Neural cell (in vitro differentiated cells): ENCODE measurements around the gene FIGNL2. TPM values are rescaled to one million over a fixed set of nuclear protein-coding genes. Genes with fewer than 3 reads are reported as not detected.

ENCODE experiments used
- H2AFZ ChIP-seq: fragments of 200-600, 300-800 bp; sonication (generic), shearing (Covaris generic); 2 replicates; pipeline ENCODE4 v1.6.0; 2014; ENCODE audit warnings: low read depth, mild to moderate bottlenecking, antibody characterized with exemption, low read length, moderate library complexity
- H3F3A ChIP-seq: fragments of 200-600 bp; shearing (Covaris generic); 2 replicates; pipeline ENCODE4 v1.6.1; 2016; ENCODE audit warnings: mild to moderate bottlenecking, moderate library complexity, mixed read lengths, antibody characterized with exemption, low read length; ENCODE audit not compliant: insufficient read depth, poor library complexity, severe bottlenecking
- H3K27ac ChIP-seq: fragments of 200-600, 300-800 bp; sonication (generic), shearing (Covaris generic); 2 replicates; pipeline ENCODE4 v1.5.1; 2014; ENCODE audit warnings: mild to moderate bottlenecking, low read length, moderate library complexity
- H3K27me3 ChIP-seq: fragments of 300-800, 200-600 bp; sonication (generic), shearing (Covaris generic); 2 replicates; pipeline ENCODE4 v1.6.0; 2014; ENCODE audit warnings: mild to moderate bottlenecking, low read depth, low read length, moderate library complexity; ENCODE audit not compliant: insufficient read depth
- H3K36me3 ChIP-seq: fragments of 300-800, 200-600 bp; sonication (generic), shearing (Covaris generic); 2 replicates; pipeline ENCODE4 v1.5.1; 2014; ENCODE audit warnings: mild to moderate bottlenecking, antibody characterized with exemption, low read length, moderate library complexity; ENCODE audit not compliant: insufficient read depth
- H3K4me2 ChIP-seq: fragments of 300-800, 200-600 bp; sonication (generic), shearing (Covaris generic); 2 replicates; pipeline ENCODE4 v1.6.0; 2014; ENCODE audit warnings: mild to moderate bottlenecking, low read length
- H3K4me3 ChIP-seq: fragments of 300-800, 200-600 bp; sonication (generic), shearing (Covaris generic); 2 replicates; pipeline ENCODE4 v1.5.1; 2014; ENCODE audit warnings: mild to moderate bottlenecking, low read length, moderate library complexity
- H3K79me2 ChIP-seq: fragments of 200-600 bp; shearing (Covaris generic); replicated peaks from 2 replicates; pipeline ENCODE4 v1.6.0; 2014; ENCODE audit warnings: mild to moderate bottlenecking, low read length, moderate library complexity; ENCODE audit not compliant: insufficient read depth
- H3K9ac ChIP-seq: fragments of 300-800, 200-600 bp; sonication (generic), shearing (Covaris generic); 2 replicates; pipeline ENCODE4 v1.6.1; 2016; ENCODE audit warnings: mild to moderate bottlenecking, low read length, mixed read lengths
- H3K9me2 ChIP-seq: fragments of 200-600 bp; shearing (Covaris generic); 2 replicates; pipeline ENCODE4 v1.6.1; 2016; ENCODE audit warnings: mild to moderate bottlenecking, low read length, mixed read lengths; ENCODE audit not compliant: insufficient read depth
- H3K9me3 ChIP-seq: fragments of 200-600, 300-800 bp; sonication (generic), shearing (Covaris generic); 2 replicates; pipeline ENCODE4 v1.6.1; 2016; ENCODE audit warnings: mild to moderate bottlenecking, mixed run types, low read length, moderate library complexity, mixed read lengths
- H4K20me1 ChIP-seq: fragments of 200-600 bp; shearing (Covaris generic); 2 replicates; pipeline ENCODE4 v1.6.1; 2016; ENCODE audit warnings: mild to moderate bottlenecking, mixed run types; ENCODE audit not compliant: insufficient read depth
- EP300 ChIP-seq: fragments of 450-650 bp; conservative IDR thresholded peaks from 2 replicates; pipeline ENCODE4 v1.6.1; 2014; ENCODE audit warnings: antibody characterized with exemption, mild to moderate bottlenecking, moderate library complexity; ENCODE audit not compliant: poor library complexity, severe bottlenecking
- EZH2 ChIP-seq: fragments of 200-600, 300-800 bp; shearing (Covaris generic), sonication (generic); IDR thresholded peaks from 2 replicates; pipeline ENCODE4 v1.6.1; 2014; ENCODE audit warnings: antibody characterized with exemption, low read length, borderline replicate concordance, mild to moderate bottlenecking; ENCODE audit not compliant: insufficient read depth, poor library complexity, severe bottlenecking
- MXI1 ChIP-seq: fragments of 450-650 bp; conservative IDR thresholded peaks from 2 replicates; pipeline ENCODE4 v1.6.1; 2014; ENCODE audit warnings: antibody characterized with exemption, mild to moderate bottlenecking; ENCODE audit not compliant: poor library complexity, severe bottlenecking
- POLR2AphosphoS5 ChIP-seq: IDR thresholded peaks from 2 replicates; pipeline ENCODE4 v1.6.1; 2012
- RAD21 ChIP-seq: fragments of 450-650 bp; conservative IDR thresholded peaks from 2 replicates; pipeline ENCODE4 v1.6.1; 2014; ENCODE audit warnings: antibody characterized with exemption, mild to moderate bottlenecking, moderate library complexity
- REST ChIP-seq: IDR thresholded peaks from 2 replicates; pipeline ENCODE4 v1.6.1; 2012; ENCODE audit warnings: borderline replicate concordance
- SMC3 ChIP-seq: fragments of 450-650 bp; conservative IDR thresholded peaks from 2 replicates; pipeline ENCODE4 v1.6.1; 2014; ENCODE audit warnings: antibody characterized with exemption, mild to moderate bottlenecking, moderate library complexity; ENCODE audit not compliant: poor library complexity
- TAF1 ChIP-seq: IDR thresholded peaks from 2 replicates; pipeline ENCODE4 v1.6.1; 2012; ENCODE audit warnings: low read depth
- polyA plus RNA-seq: library from polyadenylated mRNA; depleted of rRNA; stranded (reverse); fragments of >200 nt; gene quantifications from 2 replicates; pipeline ENCODE4 v1.2.3, GENCODE V29; 2014
- TF ChIP-seq, protein P1 (sequence below): fragments of 450-650 bp; IDR thresholded peaks from 2 replicates; pipeline ENCODE4 v1.5.1; 2014; ENCODE audit warnings: antibody characterized with exemption, mild to moderate bottlenecking, moderate library complexity; ENCODE audit not compliant: poor library complexity, severe bottlenecking

The FIGNL2 gene
- polyA plus RNA-seq, 1 donor from 2014 or later, result 0.21 TPM

GRCh38 chr12:51864833-51865670 lies 16.5 kb upstream of the FIGNL2 start:
- H3K4me2 ChIP-seq, result peak overlapping the region; percentile 11

More at GRCh38 chr12:51864833-51865670, 16.5 kb upstream of the FIGNL2 start:
- Histone ChIP-seq H3K9me2 (no peaks in the 10 kb centered on the region), H3K79me2 (no peaks in the 10 kb centered on the region), H4K20me1 (no peaks in the 10 kb centered on the region), H3F3A (no peaks in the 10 kb centered on the region), H3K9ac (peak overlapping the region; percentile 69), H3K27me3 (peaks cover 16% of the 10 kb centered on the region), H3K27ac (no peak overlapping the region), H3K9me3 (no peaks in the 10 kb centered on the region), H3K36me3 (no peaks in the 10 kb centered on the region), H3K4me3 (peak overlapping the region; percentile 69), H2AFZ (peak overlapping the region; percentile 8)
- no peak for TF ChIP-seq SMC3
- TF ChIP-seq TAF1, result no peak
- no peak for TF ChIP-seq POLR2AphosphoS5
- TF ChIP-seq, protein P1, sequence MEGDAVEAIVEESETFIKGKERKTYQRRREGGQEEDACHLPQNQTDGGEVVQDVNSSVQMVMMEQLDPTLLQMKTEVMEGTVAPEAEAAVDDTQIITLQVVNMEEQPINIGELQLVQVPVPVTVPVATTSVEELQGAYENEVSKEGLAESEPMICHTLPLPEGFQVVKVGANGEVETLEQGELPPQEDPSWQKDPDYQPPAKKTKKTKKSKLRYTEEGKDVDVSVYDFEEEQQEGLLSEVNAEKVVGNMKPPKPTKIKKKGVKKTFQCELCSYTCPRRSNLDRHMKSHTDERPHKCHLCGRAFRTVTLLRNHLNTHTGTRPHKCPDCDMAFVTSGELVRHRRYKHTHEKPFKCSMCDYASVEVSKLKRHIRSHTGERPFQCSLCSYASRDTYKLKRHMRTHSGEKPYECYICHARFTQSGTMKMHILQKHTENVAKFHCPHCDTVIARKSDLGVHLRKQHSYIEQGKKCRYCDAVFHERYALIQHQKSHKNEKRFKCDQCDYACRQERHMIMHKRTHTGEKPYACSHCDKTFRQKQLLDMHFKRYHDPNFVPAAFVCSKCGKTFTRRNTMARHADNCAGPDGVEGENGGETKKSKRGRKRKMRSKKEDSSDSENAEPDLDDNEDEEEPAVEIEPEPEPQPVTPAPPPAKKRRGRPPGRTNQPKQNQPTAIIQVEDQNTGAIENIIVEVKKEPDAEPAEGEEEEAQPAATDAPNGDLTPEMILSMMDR, result no peak
- TF ChIP-seq EZH2, result no peak
- no peak for TF ChIP-seq MXI1
- TF ChIP-seq RAD21, result no peak
- TF ChIP-seq EP300, result no peak
- TF ChIP-seq REST, result no peak
